ENCODE measurements around the gene DROSHA.
A peak's percentile ranks its signal among the peaks of the same experiment; 100 is the strongest.

Gene DROSHA

DNA sequence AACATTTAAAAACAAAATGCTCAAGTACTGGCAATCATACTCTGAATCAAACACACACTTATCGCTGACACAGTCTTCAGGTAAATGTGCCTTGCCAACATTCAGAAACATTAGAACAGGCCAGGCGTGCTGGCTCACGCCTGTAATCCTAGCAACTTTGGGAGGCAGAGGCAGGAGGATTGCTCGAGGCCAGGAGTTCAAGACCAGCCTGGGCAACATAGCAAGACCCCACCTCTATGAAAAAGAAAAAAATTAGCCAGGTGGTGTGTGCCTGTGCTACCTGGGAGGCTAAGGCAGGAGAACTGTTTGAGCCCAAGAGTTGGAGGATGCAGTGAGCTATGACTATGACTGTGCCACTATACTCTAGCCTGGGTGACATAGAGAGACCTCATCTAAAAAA, 20.6 kb downstream of the DROSHA start:
- DNase-seq = no peak

DNA sequence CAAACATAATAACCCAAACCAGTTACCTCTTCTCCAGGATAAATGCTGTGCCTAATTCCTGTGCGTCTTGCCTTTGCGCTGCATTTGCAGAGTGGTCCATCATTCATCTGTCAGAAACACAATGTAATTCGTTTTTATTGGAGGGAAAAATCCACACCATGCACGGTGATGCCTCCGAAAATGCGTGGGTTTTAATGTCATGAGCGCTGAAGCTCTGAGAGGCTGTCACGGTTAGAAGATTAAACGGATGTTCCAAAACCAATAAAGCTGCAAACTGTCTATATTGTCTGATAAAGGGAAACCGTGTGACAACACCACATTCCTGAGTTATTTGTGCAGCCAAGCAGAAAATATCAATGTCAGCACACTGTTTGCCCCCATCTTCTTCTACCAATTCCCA, 27.4 kb downstream of the DROSHA start:
- DNase-seq = no peak

DNA sequence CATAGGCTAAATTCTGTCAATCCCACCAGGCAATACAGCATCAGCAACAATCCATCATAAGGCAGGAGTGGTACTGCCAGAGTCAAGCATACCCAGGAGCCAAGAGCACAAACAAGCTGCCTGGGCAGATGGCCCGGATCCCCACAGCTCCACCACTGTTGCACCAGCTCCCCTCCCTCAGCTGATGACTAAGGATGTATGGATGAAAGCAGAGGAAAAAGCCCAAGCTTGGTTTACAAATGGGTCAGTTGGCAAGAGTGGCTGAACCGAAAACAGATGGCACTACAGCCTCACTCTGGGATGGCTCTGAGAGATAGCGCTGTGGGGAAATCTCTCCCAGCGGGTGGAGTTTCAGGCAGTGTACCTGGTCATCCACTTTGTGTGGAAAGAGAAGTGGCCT, 29.4 kb downstream of the DROSHA start:
- DNase-seq = no peak

DNA sequence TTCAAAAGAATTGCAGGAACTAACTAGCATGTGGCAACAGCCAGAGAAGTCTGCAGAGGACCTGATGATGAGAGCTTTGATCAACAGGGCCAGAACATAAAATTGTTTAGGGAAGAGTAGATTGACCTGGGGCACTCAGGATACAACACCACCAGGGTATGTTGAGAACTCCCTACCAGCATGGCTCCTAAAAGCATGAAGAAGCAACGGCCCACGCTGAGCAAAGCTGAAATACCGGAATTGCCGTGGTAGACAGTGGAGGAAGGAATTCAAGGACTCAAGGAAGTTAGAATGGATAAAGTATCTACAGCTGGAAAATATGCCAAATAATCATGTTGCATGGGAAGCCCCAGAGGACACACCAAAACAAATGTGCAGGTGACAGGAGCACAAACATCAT, 31.6 kb downstream of the DROSHA start:
- DNase-seq = no peak

DNA sequence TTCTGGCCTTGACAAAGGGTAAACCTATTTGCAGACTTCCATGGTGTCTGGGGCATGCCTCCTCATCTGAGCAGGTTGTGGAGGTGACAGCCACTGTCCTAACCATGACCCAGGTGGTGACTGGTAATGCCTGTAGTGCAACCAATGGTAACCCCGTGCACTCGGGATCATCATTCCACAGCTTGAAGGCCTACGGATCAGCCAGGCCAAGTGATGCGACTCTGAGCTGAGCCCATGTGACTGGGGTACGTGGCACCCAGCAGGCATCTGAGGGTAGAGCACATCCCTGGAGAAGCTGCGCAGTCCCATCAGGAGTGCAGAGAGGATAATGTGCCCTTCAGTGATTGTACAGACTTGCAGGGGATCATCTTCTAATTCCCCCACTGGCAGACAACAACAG, 35.0 kb downstream of the DROSHA start:
- DNase-seq = no peak

DNA sequence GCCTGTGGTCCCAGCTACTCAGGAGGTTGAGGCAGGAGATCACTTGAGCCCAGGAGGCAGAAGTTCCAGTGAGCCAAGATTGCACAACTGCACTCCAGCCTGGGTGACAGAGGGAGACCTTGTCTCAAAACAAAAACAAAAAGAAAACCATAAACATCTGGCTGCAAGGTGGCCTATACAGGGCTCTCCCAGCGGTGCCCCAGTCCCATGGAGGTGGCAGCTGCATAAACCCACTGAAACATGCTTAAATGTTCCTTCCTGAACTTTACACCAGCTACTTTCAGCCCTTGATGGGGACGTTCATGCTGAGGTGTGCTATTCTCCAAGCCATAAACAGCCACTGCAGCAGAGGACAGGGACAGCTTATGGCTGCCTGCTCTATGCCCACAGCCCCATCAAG, 35.6 kb downstream of the DROSHA start:
- no peak for DNase-seq

DNA sequence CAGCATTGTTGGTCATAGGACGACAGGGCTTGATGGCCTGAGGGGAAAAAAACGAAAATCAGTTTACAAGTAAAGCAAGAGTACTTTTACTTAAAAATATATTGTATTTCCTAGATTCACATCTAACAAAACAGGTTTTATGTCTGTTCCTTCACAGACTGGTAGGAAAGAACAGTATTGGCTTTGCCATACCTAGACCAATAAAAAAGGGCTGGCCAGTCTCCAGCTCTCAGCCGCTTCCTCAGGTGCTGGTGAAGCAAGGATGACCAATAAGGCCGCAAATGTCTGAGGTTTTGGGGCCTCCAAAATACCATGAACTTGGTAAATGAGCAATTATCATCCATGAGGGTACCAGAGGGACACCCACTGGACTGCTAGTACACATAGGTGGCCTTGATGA, 36.6 kb downstream of the DROSHA start:
- DNase-seq = no peak

DNA sequence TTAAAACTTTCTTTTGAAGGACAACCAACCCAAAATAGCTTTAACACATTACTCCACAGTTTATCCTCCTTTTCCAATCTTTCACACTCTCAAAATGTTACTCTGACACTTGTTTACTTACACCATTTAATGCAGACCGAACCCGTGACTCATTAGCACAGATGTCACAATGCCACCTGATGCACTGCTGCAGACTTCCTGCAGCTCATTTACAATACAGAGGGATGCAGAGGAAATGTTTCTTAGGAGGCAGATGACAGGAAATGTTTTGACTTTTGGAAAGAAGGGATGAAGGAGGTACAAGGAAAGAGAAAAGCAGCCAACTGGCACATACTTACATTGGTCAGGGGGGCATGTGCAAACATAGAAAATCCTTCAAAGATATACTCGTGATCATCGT, 39.0 kb downstream of the DROSHA start:
- no peak for DNase-seq

DNA sequence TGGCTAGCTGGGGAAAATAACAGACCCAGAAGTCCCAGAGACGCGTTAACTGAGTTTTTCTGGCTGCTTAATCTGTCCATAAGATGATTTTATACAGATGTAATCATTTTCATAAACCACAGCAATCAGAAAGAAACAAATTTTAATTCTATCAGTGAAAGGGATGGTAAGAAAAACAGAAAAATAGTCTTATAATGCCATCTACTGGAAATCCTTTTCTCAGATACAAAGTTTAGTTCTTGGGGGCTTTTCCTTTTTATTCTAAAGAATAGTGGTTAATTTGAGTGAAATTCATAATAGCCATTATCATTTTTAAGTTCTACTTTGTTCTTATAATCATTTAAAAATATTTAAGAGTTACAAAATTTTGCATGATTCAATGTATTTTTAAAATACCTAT, 44.4 kb downstream of the DROSHA start:
- no peak for DNase-seq

DNA sequence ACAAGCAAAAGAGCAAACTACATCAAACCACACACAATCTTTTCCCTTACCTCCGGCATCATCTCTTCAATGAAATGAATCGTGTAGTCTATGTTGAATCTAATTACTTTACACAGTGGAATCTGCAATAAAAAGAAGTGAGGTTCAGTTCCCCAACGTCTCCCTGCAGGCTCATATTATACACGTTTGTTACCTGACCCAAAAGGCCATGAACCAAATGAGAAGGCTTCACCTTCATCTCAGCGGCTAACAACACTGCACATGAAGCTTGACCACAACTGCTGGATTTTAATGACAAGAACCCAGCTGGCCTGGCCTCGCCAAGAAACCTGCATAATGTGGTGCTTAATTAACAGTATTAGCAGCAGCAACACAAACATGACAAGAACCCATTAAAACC, 45.5 kb downstream of the DROSHA start:
- no peak for DNase-seq

DNA sequence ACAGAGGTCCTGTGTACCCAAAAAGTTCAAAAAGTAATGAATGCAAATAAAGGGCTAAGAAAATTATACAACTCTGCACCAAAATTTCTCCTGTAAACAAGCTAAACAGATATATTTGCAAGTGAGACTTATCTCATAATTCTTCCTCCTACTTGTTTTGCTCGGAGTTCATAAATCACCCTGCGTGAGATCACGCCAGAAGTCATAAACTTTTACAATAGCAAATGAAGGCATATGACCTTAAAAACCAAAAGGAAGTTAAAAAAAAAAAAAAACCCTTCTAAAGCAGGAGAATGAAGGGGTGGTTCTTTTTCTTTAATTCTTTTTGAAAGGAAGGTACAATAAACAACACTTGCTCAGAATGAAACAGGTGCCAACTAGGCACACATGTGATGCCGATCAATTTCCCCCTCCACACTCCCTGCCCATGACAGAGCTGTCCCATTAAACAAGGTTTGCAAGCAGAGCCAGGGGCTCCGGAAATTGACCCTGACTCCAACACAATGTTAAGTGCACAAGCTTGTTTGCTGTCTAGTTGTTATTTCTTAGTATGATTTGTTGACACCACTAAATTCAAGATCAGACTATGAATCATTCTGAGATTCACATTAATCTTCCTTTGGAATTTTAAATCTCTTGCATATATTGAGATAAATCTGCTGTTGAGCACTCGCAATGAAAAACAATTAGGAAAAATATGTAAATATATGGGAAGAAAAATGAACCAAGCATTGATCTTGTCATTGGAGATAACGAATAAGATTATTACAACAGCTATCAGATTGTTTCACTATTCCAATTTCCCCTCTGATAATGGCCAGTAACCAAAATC, 46.3 kb downstream of the DROSHA start:
- DNase-seq = no peak

DNA sequence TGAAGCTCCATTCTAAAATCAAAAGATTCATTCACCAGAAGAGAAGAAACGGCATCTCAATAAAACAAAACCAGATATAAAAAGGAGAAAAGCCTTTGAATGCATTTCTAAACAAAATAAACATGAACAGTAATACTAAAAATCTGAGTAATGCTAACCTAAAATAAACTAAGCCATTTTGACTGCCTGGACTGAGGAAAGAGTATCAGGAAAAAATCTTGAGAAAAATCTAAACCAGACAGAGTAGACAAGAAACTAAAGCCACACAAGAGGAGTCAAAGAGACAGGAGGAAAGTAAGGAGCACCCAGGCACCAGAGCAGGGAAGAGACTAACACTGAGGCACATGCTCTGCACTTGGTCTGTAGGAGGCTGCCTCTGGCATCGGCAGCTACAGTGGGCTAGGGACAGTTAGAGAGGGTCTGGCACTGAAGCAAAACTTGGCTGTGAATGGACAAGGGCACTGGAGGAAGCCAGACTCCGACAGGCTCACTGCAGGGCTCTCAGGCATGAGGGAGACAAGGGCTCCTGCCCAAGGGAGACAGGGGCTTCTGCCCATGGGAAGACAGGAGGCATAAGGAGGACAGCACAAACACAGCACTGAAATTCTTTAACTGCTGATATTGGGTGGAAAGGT, 50.2 kb downstream of the DROSHA start:
- DNase-seq = no peak

DNA sequence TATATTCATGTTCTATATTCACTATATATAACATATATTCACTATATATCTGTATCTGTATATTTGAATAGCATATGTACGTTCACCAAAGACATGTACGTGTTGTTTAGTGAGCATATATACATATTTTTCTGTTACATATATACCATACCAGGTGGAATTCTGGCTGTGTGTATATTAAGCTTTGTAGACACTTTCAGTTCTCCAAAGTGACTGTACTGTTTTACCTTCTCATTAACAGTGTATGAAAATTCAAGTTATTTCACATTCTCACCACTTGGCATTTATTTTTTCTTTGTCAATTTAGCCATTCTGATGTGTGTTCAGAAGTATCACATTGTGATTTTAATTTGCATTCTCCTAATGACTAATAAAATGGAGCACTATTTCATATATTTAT, 52.2 kb downstream of the DROSHA start:
- DNase-seq = no peak

DNA sequence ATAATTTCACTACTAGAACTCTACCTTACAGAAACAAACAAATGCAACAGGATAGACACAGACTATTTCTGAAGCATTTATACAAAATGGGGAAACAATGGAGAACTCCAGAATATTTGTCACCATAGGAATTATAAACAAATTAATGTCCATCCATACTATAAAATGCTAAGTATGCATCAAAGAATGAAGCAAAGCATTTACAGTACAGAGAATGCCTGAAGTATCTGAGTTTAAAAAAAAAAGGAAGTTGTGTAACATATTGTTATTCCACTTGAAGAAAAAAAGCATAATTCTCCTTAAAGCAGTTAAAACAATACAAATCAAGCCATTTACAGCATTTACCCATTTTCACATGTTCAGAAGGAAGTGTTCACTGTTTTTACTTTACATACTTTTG, 53.0 kb downstream of the DROSHA start:
- no peak for DNase-seq

DNA sequence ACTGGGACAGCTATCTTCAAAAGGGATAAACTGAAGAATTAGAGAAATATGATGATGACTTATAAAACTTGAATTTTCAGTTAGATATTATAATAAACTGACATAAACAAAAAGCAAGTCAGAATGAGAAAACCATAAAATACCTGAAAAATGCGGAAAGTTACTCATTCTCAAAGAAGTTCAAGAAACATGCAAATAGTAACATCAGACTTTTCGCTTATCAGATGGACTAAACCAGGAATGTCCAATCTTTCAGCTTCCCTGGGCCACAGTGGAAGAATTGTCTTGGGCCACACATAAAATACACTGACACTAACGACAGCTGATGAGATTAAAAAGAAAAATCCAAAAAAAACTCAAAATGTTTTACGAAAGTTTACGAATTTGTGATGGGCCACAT, 53.9 kb downstream of the DROSHA start:
- no peak for DNase-seq

DNA sequence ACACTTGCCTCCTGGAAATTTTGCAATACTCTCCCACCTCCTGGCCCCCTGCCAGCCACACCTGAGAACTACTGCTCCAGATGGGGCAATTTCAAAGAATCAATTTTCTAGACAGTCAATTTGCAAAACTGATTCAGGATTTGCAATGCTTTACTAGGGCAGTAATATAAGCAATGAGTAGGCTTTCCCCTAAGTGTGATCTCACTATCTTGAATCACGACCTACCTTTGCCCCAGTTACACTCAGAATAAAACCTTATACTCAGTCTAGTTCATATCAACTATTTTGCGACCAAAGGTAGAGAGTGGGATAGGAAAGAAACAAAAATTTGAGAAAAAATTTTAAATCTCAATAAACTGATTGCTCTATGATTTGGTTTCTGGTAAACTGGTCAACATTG, 54.4 kb downstream of the DROSHA start:
- DNase-seq = peak; percentile 29

DNA sequence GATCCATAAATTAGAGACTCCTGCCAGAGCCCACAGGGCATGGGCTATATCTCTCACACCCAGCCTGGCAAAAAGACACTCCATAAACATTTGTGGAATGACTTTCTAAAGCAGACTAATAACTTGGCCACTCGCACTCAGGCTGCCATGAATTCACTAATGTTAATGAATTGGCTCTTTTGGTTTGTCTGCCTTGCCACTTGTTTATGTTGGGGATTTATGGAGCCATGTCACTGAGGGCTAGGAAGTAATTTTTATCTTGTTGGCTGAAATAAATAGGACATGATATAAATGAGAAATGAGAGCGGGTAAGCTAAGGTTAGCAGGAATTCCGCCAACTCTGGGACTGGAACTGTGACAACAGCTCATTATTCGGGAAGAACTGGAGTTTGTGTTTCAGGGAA, 55.2 kb downstream of the DROSHA start:
- DNase-seq = no peak

DNA sequence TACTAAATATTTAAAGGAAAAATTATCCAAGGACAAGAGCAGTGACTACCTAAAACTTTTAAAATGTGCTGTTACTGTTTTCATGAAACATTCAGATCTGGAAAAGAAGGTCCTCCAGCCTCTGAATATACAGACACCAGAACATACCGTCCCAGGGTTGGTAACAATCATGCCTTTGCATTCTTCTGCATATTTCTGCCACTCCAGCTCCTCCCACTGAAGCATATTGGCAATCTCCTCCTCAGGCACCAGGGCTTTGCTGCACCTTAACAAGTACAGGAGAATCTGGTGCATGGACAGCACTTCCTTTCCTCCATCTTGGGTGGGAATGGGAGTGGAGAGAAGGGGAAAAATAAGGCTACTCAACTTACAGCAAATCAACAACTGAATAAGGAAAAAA, 60.0 kb downstream of the DROSHA start:
- no peak for DNase-seq

DNA sequence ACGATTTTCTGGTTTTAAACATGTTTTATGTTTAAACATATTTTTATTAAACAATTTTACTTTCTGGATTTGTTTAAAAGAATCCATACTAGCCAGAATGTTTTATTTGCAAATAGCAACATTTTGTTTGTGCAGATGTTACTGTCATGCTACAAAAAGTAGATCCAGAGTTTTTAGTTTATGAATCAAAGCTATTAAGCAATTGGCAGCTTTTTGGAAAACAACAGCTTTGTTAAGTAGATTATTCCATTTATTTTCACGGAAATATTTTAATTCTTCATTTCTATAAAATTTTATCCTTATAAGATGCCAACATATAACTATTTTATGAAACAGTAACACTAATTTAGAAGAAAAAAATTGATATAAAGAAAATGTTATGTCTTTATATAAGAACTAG, 60.9 kb downstream of the DROSHA start:
- no peak for DNase-seq

DNA sequence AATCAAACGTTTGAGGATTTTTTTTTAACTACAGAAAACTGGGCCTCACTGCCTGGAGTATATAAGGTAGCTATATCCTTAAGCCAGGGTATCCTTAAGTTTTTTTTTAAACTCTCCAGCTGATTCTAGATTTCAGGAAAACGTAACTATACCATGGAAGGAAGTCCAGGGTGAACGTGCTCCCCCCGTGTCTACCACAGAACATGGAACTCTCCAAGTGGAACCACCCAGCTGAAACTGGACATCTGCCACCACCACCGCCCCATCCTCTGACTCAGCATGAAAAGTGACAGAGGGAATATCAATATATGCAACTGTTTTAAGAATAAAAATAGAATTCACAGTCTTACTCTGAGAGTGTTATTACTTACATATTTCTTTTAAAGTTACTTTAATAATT, 61.3 kb downstream of the DROSHA start:
- DNase-seq = no peak

DNA sequence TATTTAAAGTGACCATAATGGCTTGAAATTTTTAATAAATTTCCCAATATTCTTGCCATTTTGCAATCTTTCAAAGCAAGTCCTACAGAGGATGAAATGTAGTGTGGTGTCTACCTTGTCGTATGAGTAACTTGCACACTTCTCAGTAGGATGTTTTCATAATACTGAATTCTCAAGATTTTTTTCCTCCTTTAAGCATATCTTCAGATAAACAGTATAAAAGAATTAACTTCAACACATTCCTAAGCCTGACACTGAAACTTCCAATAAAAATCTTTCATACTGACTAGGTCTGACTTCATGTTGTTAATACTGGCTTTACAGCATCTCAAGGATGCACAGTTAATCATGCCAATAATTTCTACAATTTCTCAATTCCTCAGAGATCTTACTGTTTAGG, 62.0 kb downstream of the DROSHA start:
- no peak for DNase-seq

DNA sequence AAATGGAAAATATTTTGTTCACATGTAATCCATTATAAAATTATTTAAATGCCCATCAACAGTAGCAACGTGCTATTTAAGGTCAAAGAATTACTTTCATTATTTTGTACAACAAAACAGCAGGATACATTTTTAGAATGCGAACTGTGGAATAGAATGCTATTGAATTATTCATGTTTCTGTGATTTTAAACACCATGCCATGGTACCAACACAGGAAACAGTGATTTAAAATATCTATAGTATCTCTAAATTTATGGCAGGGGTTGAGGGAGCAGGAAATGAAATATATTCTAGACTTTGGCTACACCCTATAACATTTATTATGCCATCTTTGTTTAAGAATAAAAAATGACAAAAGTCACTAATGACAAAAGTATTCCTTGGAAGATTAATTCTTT, 62.4 kb downstream of the DROSHA start:
- DNase-seq = no peak

DNA sequence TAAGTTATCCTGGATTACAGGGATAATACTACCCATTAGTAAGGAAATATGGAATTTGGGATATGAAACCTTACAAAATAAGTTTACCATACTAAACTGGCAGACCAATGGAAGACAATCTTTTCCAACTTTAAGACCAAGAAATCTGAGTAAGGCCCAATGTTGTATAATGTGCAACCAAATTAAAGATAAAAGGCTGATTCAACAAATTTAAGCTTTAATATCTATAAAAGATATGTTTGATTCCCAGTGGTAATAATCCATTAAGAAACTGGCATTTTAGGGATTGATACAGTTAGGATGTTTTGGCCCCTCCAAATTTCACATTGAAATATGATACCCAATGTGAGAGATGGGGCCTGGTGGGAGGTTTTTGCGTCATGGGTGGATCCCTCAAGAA, 66.6 kb downstream of the DROSHA start:
- no peak for DNase-seq

DNA sequence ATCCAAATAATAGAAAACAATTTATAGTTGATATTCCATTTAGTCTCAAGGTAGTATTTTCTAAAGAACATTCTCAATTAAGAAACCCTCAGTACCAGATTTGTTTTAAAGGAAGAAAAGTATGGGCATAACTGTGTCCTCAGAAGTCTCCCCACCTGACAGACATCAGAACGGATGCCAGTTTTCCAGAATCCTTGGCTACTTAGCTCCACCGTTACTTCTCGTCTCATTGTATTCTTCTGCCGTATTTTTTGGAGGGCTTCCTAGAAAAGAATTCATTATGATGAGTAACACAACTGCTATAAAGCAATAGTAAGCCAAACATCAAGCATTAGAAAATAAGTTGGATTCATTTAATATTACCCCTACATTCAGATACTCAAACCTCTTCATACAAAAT, 67.8 kb downstream of the DROSHA start:
- DNase-seq = no peak

DNA sequence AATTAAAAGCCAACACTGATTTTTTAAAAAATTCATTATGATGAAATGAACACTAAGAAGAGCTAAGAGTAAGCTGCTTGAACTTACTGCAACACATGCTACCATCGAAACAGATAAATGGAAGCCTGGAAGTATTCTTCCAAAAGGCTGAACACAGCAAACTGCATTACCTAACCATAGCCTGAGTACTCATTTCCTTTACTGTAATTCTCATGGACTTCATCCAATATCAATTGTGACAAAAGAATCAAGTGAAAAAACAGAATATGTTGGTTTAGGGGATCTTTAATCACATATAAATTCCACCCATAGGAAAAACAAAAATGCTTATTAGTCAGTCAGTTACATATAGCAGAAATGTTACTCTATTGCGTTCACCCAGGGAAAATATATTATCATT, 68.5 kb downstream of the DROSHA start:
- no peak for DNase-seq

Measured in stimulated activated CD8-positive, alpha-beta memory T cell treated with anti-CD3 and anti-CD28 coated beads, Interleukin-4, amount 100 ng/mL, for 48 hours (primary cell).